Measurements from ENCODE around the gene TIPARP.
"Not testable (repeated sequence)": the region's sequence is repeated elsewhere in the genome, so short reads cannot be mapped to it uniquely, and the experiment has no call there.

Gene TIPARP

GRCh38 chr3:156711113-156711512 is 36.7 kb downstream of the TIPARP start:
- no peak overlapping the region for H3K27ac ChIP-seq (ENCODE audit: extremely low read depth, low read depth, low read length)
- no peaks in the 10 kb centered on the region for H3K4me1 ChIP-seq (ENCODE audit: control insufficient read depth, insufficient read depth, low read length)
- peaks cover 0 to 32% of the 10 kb centered on the region in 2 experiments; a peak in 2 of 3 replicates for H3K36me3 ChIP-seq (ENCODE audit: control insufficient read depth in 2 of 2, insufficient read depth in 1 of 2, low read length in 2 of 2)
- CTCF ChIA-PET: no interaction called here
- no peak overlapping the region for H3K4me3 ChIP-seq (ENCODE audit: low read depth, low read length)
- H3K9me3 ChIP-seq (ENCODE audit: control insufficient read depth, insufficient read depth, low read depth, low read length): no peaks in the 10 kb centered on the region
- TF ChIP-seq ZNF132 (tag by site-specific recombination; IDR thresholded peaks at IDR 0.05; ENCODE audit: borderline replicate concordance): no peak
- TF ChIP-seq MEIS1 (CRISPR knock-in tag; IDR thresholded peaks at IDR 0.05; ENCODE audit: borderline replicate concordance): no peak
- no peak for TF ChIP-seq ZNF398 (tag by site-specific recombination; IDR thresholded peaks at IDR 0.05)
- no peak for TF ChIP-seq ZNF335 (tag by site-specific recombination; conservative IDR thresholded peaks at IDR 0.05)
- TF ChIP-seq HOXD13 (CRISPR knock-in tag; IDR thresholded peaks at IDR 0.05; ENCODE audit: borderline replicate concordance): no peak
- no peak for TF ChIP-seq ZNF423 (tag by site-specific recombination; IDR thresholded peaks at IDR 0.05)
- TF ChIP-seq ZNF639 (tag by site-specific recombination; IDR thresholded peaks at IDR 0.05): no peak
- TF ChIP-seq ZNF654 (tag by site-specific recombination; IDR thresholded peaks at IDR 0.05; ENCODE audit: low read depth): no peak
- TF ChIP-seq ZBTB10 (tag by site-specific recombination; IDR thresholded peaks at IDR 0.05): no peak
- no peak for TF ChIP-seq ZNF776 (tag by site-specific recombination; IDR thresholded peaks at IDR 0.05; ENCODE audit: borderline replicate concordance)
- no peak for TF ChIP-seq GLIS1 (tag by site-specific recombination; IDR thresholded peaks at IDR 0.05)
- POLR2A ChIA-PET: no interaction called here

- H3K27ac ChIP-seq (ENCODE audit: extremely low read depth, low read depth, low read length); H3K4me1 ChIP-seq (ENCODE audit: control insufficient read depth, insufficient read depth, low read length); POLR2A ChIA-PET; H3K4me3 ChIP-seq (ENCODE audit: low read depth, low read length); CTCF ChIA-PET; H3K9me3 ChIP-seq (ENCODE audit: control insufficient read depth, insufficient read depth, low read depth, low read length): not testable (repeated sequence)
- H3K36me3 ChIP-seq (ENCODE audit: control insufficient read depth in 2 of 2, insufficient read depth in 1 of 2, low read length in 2 of 2): peaks cover 0 to 26% of the 10 kb centered on the region in 2 experiments; a peak in 2 of 3 replicates
Observed at GRCh38 chr3:156711944-156712343, 37.6 kb downstream of the TIPARP start.

- ChIA-PET POLR2A (no interaction called here), CTCF (no interaction called here)
- Histone ChIP-seq H3K36me3 (ENCODE audit: control insufficient read depth in 2 of 2, insufficient read depth in 1 of 2, low read length in 2 of 2) (peaks cover 0 to 4% of the 10 kb centered on the region in 2 experiments; a peak in 1 of 3 replicates), H3K27ac (ENCODE audit: extremely low read depth, low read depth, low read length) (no peak overlapping the region), H3K9me3 (ENCODE audit: control insufficient read depth, insufficient read depth, low read depth, low read length) (no peaks in the 10 kb centered on the region), H3K4me3 (ENCODE audit: low read depth, low read length) (no peak overlapping the region), H3K4me1 (ENCODE audit: control insufficient read depth, insufficient read depth, low read length) (no peaks in the 10 kb centered on the region)
- TF ChIP-seq ZFP41 (tag by site-specific recombination; IDR thresholded peaks at IDR 0.05; ENCODE audit: borderline replicate concordance) (no peak), ZNF707 (tag by site-specific recombination; IDR thresholded peaks at IDR 0.05) (no peak), ZNF366 (tag by site-specific recombination; conservative IDR thresholded peaks at IDR 0.05) (no peak), ZNF148 (tag by site-specific recombination; IDR thresholded peaks at IDR 0.05; ENCODE audit: borderline replicate concordance) (no peak), ZNF394 (tag by site-specific recombination; IDR thresholded peaks at IDR 0.05; ENCODE audit: borderline replicate concordance) (no peak), ZNF530 (tag by site-specific recombination; IDR thresholded peaks at IDR 0.05; ENCODE audit: low read depth) (no peak), ZNF404 (tag by site-specific recombination; IDR thresholded peaks at IDR 0.05) (no peak), ZNF830 (tag by site-specific recombination; IDR thresholded peaks at IDR 0.05; ENCODE audit: low read depth) (no peak), ELK4 (IDR thresholded peaks at IDR 0.05; ENCODE audit: borderline replicate concordance, low read depth, low read length) (no peak)
Observed at GRCh38 chr3:156716105-156716862, 41.9 kb downstream of the TIPARP start.

Measured in HEK293 (cell line).